HCT116 (cell line): ENCODE results near the gene TAAR5. TPM values are rescaled to one million over a fixed set of nuclear protein-coding genes. Genes with fewer than 3 reads are reported as not detected.

Experiments used
- ATAC-seq: fragments of 200-7000 bp; cut with Tn5 transposase; 2 replicates; pipeline ENCODE4 v1.9.1; 2020; ENCODE audit warnings: mild to moderate bottlenecking, moderate library complexity
- BruUV-seq: library from RNA; stranded (reverse); fragments of 400-500 nt; replicated peaks from 2 replicates; lab custom pipeline; 2021; lab: Mats Ljungman, UMichigan
- CTCF ChIA-PET: fragments of 300-600 bp; sonication (Branson Sonifier 250); formaldehyde crosslinking; loops from one replicate; lab custom pipeline; 2021; ENCODE audit warnings: antibody characterized with exemption; lab: Charles Lee
- POLR2A ChIA-PET: fragments of 300-600, 350-600 bp; sonication (Branson Sonifier 250); formaldehyde crosslinking; loops from one replicate; lab custom pipeline; 2021; ENCODE audit warnings: antibody characterized with exemption; lab: Charles Lee
- RAD21 ChIA-PET, 2 experiments: fragments of 300-600 bp; sonication (Branson Sonifier 250); formaldehyde crosslinking; loops; one replicate each; lab custom pipeline; 2023; ENCODE audit warnings: low total read pairs in 2 of 2; ENCODE audit not compliant: uncharacterized antibody in 2 of 2, unreplicated experiment in 2 of 2, low non-redundant PET in 1 of 2; lab: Charles Lee
- DNase-seq: peaks from one replicate; pipeline ENCODE4 v3.0.0-alpha.2; 2010; ENCODE audit warnings: low read depth, low spot score
- H2AFZ ChIP-seq: fragments of 200-600 bp; shearing (Covaris generic), sonication (generic); 2 replicates; pipeline ENCODE4 v1.6.1; 2017; ENCODE audit warnings: low read depth, mixed run types, mixed read lengths, antibody characterized with exemption, low read length; ENCODE audit not compliant: poor library complexity, severe bottlenecking
- H3K27ac ChIP-seq: 2 replicates; pipeline ENCODE4 v1.5.1; 2012; ENCODE audit warnings: low read depth, low read length
- H3K27me3 ChIP-seq: fragments of 200-600 bp; sonication (generic); 2 replicates; pipeline ENCODE4 v1.6.1; 2016; ENCODE audit warnings: mixed run types, low read length, mixed read lengths; ENCODE audit not compliant: insufficient read depth
- H3K36me3 ChIP-seq, 2 experiments: fragments of 200-500 bp in 1 of 2; fragments of 200-600 bp in 1 of 2; sonication (Bioruptor generic) in 1 of 2; sonication (generic) in 1 of 2; 2 replicates each; pipeline versions ENCODE4 v1.5.1 to v1.6.1; 2014 to 2016; ENCODE audit warnings: low read length in 2 of 2, inconsistent platforms in 1 of 2, mixed read lengths in 1 of 2, mixed run types in 1 of 2; ENCODE audit not compliant: insufficient read depth in 2 of 2, control insufficient read depth in 1 of 2
- H3K4me1 ChIP-seq, 2 experiments: fragments of 200-600 bp in 1 of 2; sonication (generic) in 1 of 2; 2 replicates each; pipeline versions ENCODE4 v1.5.1 to v1.6.1; 2012 to 2017; ENCODE audit warnings: low read length in 2 of 2, inconsistent platforms in 1 of 2, mild to moderate bottlenecking in 1 of 2, mixed read lengths in 1 of 2, mixed run types in 1 of 2, moderate library complexity in 1 of 2; ENCODE audit not compliant: insufficient read depth in 2 of 2, control insufficient read depth in 1 of 2
- H3K4me2 ChIP-seq: fragments of 200-600 bp; sonication (generic); 2 replicates; pipeline ENCODE4 v1.6.1; 2017; ENCODE audit warnings: mixed run types, low read length, mixed read lengths
- H3K4me3 ChIP-seq, 2 experiments: fragments of 200-600 bp in 1 of 2; sonication (generic) in 1 of 2; replicated peaks in 1 of 2; 2 replicates each; pipeline ENCODE4 v1.5.1; 2011 to 2016; ENCODE audit warnings: low read length in 2 of 2, control low read depth in 1 of 2, low read depth in 1 of 2, mild to moderate bottlenecking in 1 of 2, mixed read lengths in 1 of 2, mixed run types in 1 of 2
- H3K79me2 ChIP-seq: fragments of 200-600 bp; sonication (generic); 2 replicates; pipeline ENCODE4 v1.6.1; 2017; ENCODE audit warnings: mild to moderate bottlenecking, mixed run types, low read length, moderate library complexity, mixed read lengths; ENCODE audit not compliant: insufficient read depth
- H3K9ac ChIP-seq: fragments of 200-600 bp; sonication (generic); 2 replicates; pipeline ENCODE4 v1.6.1; 2016; ENCODE audit warnings: low read length, mixed read lengths
- H3K9me2 ChIP-seq: fragments of 200-600 bp; sonication (generic), shearing (Covaris generic); 2 replicates; pipeline ENCODE4 v1.6.1; 2017; ENCODE audit warnings: mixed run types, mild to moderate bottlenecking, moderate library complexity; ENCODE audit not compliant: insufficient read depth
- H3K9me3 ChIP-seq, 2 experiments: fragments of 200-500 bp in 1 of 2; fragments of 200-600 bp in 1 of 2; sonication (Bioruptor generic) in 1 of 2; sonication (generic) in 1 of 2; 2 replicates each; pipeline ENCODE4 v1.6.1; 2014 to 2017; ENCODE audit warnings: low read length in 2 of 2, mixed read lengths in 2 of 2, inconsistent platforms in 1 of 2, low read depth in 1 of 2, mild to moderate bottlenecking in 1 of 2, mixed run types in 1 of 2, moderate library complexity in 1 of 2; ENCODE audit not compliant: control insufficient read depth in 1 of 2, insufficient read depth in 1 of 2
- H4K20me1 ChIP-seq: fragments of 200-600 bp; sonication (generic), shearing (Covaris generic); 2 replicates; pipeline ENCODE4 v1.6.1; 2017; ENCODE audit warnings: mixed run types, mild to moderate bottlenecking, moderate library complexity; ENCODE audit not compliant: insufficient read depth
- CEBPB ChIP-seq: IDR thresholded peaks from 2 replicates; pipeline ENCODE4 v1.6.1; 2012; ENCODE audit warnings: low read depth
- ELF1 ChIP-seq: IDR thresholded peaks from 2 replicates; pipeline ENCODE4 v1.6.1; 2012; ENCODE audit warnings: low read depth, borderline replicate concordance
- FOSL1 ChIP-seq: IDR thresholded peaks from 2 replicates; pipeline ENCODE4 v1.6.1; 2012; ENCODE audit warnings: low read depth
- JUND ChIP-seq: IDR thresholded peaks from 2 replicates; pipeline ENCODE4 v1.6.1; 2012
- POLR2A ChIP-seq: IDR thresholded peaks from 2 replicates; pipeline ENCODE4 v1.7.0; 2011; ENCODE audit warnings: borderline replicate concordance; ENCODE audit not compliant: insufficient read depth, insufficient read length; ENCODE audit errors: extremely low read depth
- RAD21 ChIP-seq: IDR thresholded peaks from 2 replicates; pipeline ENCODE4 v1.6.1; 2012; ENCODE audit warnings: low read depth, mild to moderate bottlenecking
- SIN3A ChIP-seq: IDR thresholded peaks from 2 replicates; pipeline ENCODE4 v1.6.1; 2012; ENCODE audit warnings: low read depth
- SP1 ChIP-seq: IDR thresholded peaks from 2 replicates; pipeline ENCODE4 v1.6.1; 2012; ENCODE audit warnings: low read depth
- intact Hi-C: fragments of 100-400 bp; cut with micrococcal nuclease; formaldehyde crosslinking; loops from 2 replicates; pipeline ENCODE4 v1.10.0; 2022
- total RNA-seq: library from RNA; stranded (reverse); gene quantifications from one replicate; pipeline ENCODE4 v1.2.1, GENCODE V29; 2021; ENCODE audit not compliant: unreplicated experiment
- TF ChIP-seq, protein P1 (sequence below), 3 experiments: fragments of 200-600 bp in 1 of 3; sonication (generic) in 1 of 3; IDR thresholded peaks in 2 of 3; conservative IDR thresholded peaks in 1 of 3; 2 replicates each; pipeline ENCODE4 v1.5.1; 2012 to 2017; ENCODE audit warnings: low read depth in 2 of 3, low read length in 2 of 3, antibody characterized with exemption in 1 of 3, borderline replicate concordance in 1 of 3, control low read depth in 1 of 3, mild to moderate bottlenecking in 1 of 3, mixed read lengths in 1 of 3, mixed run types in 1 of 3, moderate library complexity in 1 of 3; ENCODE audit not compliant: insufficient read depth in 1 of 3
- TF ChIP-seq, protein P2 (sequence below): IDR thresholded peaks from 2 replicates; pipeline ENCODE4 v1.6.1; 2012
- TF ChIP-seq, protein P3 (sequence below): IDR thresholded peaks from 2 replicates; pipeline ENCODE4 v1.6.1; 2012
- TF ChIP-seq, protein P4 (sequence below): IDR thresholded peaks from 2 replicates; pipeline ENCODE4 v1.6.1; 2012; ENCODE audit warnings: low read depth

TAAR5 gene
- total RNA-seq, 1 experiment from 2014 or later: not detected

DNA sequence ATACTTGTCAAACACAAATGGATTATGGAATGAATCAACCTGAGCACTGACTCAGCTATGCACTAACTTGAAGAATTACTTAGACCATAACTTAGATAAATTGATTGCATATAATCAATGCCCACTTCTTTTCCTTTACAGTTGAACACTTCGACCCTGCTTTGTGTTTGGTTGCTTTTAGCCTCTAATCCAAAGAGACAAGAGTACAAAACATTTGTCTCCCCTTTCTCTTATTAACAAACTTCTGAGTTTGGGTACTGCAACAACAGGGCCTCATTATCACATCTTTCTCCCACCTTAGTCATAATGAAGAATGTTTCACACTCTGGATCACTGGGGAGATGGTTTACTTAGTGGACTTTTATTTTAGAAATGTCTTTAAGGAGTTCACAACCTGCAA lies 22.0 kb downstream of the TAAR5 start:
- Histone ChIP-seq H3K9ac (no peak overlapping the region), H3K4me2 (no peak overlapping the region), H3K36me3 (no peaks in the 10 kb centered on the region), H2AFZ (no peak overlapping the region), H3K9me3 (no peaks in the 10 kb centered on the region), H3K9me2 (no peaks in the 10 kb centered on the region), H3K4me1 (no peaks in the 10 kb centered on the region), H3K27me3 (no peaks in the 10 kb centered on the region), H3K27ac (no peak overlapping the region), H4K20me1 (no peaks in the 10 kb centered on the region), H3K4me3 (no peak overlapping the region), H3K79me2 (no peaks in the 10 kb centered on the region)
- TF ChIP-seq JUND (no peak), SP1 (no peak), POLR2A (no peak), RAD21 (no peak), CEBPB (no peak), SIN3A (no peak), FOSL1 (no peak)
- TF ChIP-seq, protein P1, sequence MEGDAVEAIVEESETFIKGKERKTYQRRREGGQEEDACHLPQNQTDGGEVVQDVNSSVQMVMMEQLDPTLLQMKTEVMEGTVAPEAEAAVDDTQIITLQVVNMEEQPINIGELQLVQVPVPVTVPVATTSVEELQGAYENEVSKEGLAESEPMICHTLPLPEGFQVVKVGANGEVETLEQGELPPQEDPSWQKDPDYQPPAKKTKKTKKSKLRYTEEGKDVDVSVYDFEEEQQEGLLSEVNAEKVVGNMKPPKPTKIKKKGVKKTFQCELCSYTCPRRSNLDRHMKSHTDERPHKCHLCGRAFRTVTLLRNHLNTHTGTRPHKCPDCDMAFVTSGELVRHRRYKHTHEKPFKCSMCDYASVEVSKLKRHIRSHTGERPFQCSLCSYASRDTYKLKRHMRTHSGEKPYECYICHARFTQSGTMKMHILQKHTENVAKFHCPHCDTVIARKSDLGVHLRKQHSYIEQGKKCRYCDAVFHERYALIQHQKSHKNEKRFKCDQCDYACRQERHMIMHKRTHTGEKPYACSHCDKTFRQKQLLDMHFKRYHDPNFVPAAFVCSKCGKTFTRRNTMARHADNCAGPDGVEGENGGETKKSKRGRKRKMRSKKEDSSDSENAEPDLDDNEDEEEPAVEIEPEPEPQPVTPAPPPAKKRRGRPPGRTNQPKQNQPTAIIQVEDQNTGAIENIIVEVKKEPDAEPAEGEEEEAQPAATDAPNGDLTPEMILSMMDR (IDR thresholded peaks at IDR 0.05 in 2 of 3, conservative IDR thresholded peaks at IDR 0.05 in 1 of 3; ENCODE audit: borderline replicate concordance in 1 of 3, insufficient read depth in 1 of 3, low read depth in 2 of 3, low read length in 2 of 3): no peak
- TF ChIP-seq, protein P2, sequence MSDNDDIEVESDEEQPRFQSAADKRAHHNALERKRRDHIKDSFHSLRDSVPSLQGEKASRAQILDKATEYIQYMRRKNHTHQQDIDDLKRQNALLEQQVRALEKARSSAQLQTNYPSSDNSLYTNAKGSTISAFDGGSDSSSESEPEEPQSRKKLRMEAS: no peak
- BruUV-seq: no TSS peak
- POLR2A ChIA-PET: no interaction called here
- ATAC-seq (no peak), DNase-seq (no peak)
- RAD21 ChIA-PET: no interaction called here
- intact Hi-C loops: no loop called here
- CTCF ChIA-PET: no interaction called here

DNA sequence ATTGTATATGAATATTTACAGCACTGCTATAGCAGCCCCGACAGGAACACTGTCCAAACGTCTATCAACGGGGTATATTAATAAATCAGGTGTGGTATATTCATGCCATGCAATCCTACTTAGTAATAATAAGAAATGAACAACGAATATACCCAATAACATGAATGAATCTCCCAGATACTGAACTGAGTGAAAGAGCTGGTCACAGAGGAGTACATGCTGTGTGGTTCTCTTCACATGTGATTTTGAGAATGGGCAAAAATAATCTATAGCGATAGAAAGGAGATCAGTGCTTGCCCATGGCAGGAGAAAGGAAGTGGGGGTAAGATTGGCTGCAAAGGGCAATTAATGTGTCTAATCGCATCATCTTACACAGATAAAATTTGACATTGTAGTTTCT lies 23.1 kb downstream of the TAAR5 start:
- Histone ChIP-seq H3K4me3 (no peak overlapping the region), H3K9me2 (no peaks in the 10 kb centered on the region), H3K27ac (no peak overlapping the region), H3K4me2 (no peak overlapping the region), H3K36me3 (no peaks in the 10 kb centered on the region), H3K9me3 (no peaks in the 10 kb centered on the region), H3K9ac (no peak overlapping the region), H2AFZ (no peak overlapping the region), H4K20me1 (no peaks in the 10 kb centered on the region), H3K27me3 (no peaks in the 10 kb centered on the region), H3K4me1 (no peaks in the 10 kb centered on the region), H3K79me2 (no peaks in the 10 kb centered on the region)
- no peak for ATAC-seq
- ChIA-PET POLR2A (no interaction called here), CTCF (no interaction called here), RAD21 (no interaction called here)
- no TSS peak for BruUV-seq
- intact Hi-C loops: no loop called here
- DNase-seq: no peak
- TF ChIP-seq, protein P3, sequence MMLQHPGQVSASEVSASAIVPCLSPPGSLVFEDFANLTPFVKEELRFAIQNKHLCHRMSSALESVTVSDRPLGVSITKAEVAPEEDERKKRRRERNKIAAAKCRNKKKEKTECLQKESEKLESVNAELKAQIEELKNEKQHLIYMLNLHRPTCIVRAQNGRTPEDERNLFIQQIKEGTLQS: no peak
- TF ChIP-seq ELF1: no peak
- TF ChIP-seq, protein P4, sequence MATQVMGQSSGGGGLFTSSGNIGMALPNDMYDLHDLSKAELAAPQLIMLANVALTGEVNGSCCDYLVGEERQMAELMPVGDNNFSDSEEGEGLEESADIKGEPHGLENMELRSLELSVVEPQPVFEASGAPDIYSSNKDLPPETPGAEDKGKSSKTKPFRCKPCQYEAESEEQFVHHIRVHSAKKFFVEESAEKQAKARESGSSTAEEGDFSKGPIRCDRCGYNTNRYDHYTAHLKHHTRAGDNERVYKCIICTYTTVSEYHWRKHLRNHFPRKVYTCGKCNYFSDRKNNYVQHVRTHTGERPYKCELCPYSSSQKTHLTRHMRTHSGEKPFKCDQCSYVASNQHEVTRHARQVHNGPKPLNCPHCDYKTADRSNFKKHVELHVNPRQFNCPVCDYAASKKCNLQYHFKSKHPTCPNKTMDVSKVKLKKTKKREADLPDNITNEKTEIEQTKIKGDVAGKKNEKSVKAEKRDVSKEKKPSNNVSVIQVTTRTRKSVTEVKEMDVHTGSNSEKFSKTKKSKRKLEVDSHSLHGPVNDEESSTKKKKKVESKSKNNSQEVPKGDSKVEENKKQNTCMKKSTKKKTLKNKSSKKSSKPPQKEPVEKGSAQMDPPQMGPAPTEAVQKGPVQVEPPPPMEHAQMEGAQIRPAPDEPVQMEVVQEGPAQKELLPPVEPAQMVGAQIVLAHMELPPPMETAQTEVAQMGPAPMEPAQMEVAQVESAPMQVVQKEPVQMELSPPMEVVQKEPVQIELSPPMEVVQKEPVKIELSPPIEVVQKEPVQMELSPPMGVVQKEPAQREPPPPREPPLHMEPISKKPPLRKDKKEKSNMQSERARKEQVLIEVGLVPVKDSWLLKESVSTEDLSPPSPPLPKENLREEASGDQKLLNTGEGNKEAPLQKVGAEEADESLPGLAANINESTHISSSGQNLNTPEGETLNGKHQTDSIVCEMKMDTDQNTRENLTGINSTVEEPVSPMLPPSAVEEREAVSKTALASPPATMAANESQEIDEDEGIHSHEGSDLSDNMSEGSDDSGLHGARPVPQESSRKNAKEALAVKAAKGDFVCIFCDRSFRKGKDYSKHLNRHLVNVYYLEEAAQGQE: no peak
